Inflammatory macrophage treated with lipopolysaccharide for 4 hours (primary cell): Measurements from ENCODE around the gene CSNK1G3.

Source experiments
- DNase-seq: peaks from one replicate; pipeline ENCODE4 v3.0.0-alpha.2; 2020

The CSNK1G3 gene

DNA sequence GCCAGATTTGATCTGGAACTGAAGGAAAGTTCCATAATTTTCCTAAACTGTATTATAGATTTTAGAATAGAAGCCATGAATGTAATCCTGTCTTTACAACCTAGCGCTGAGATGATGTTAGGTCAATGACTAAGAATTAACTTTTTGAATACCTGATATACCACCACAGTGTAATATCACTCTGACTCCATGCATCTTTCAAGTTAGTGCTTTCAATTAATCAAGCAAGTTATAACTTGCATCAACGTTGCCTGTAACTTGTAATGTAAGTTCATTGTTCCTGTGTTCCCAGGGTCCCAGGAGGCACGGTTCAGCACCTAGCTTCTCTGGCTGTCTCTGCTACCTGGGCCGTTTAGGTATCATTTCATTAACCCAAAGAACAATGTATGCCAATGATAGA is 139.3 kb downstream of the CSNK1G3 start:
- no peak for DNase-seq

DNA sequence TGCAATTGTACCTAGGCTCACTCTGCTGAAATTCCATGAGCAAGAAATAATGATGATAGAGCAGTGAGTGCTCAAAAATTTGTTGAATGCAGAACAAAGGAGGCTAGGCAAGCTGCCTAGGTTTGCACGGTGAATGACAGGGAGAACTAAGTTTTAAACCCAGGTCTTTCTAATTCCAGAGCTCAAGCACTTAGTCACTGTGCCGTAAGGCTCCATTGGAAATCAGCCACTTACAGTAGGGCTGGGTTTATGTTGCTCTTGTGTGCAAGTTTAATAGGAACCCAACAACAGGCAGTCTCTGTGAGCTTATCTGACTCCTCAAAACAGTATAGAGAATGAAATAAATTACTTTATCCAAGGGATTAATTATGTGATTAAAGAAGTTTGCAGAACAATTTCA is 147.0 kb downstream of the CSNK1G3 start:
- DNase-seq, result no peak

DNA sequence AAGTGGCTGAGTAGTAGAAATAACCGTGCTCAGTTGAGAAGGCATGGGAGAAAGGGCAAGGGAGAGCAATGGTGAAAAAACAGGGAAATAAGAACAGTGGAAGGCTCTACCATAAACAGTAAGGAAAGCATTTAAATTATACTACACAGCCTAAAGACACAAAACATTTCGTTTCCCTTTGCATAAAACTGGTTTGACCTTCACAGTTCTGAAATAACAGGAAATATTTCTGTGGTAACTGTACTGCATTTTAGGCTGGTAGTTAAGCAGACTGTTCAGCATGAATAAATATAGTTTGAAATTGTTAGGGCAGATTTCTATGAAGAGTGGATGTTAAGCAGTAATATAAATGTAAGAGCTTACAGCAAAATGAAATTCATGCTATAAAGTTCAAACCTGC is 147.5 kb downstream of the CSNK1G3 start:
- DNase-seq, result no peak

DNA sequence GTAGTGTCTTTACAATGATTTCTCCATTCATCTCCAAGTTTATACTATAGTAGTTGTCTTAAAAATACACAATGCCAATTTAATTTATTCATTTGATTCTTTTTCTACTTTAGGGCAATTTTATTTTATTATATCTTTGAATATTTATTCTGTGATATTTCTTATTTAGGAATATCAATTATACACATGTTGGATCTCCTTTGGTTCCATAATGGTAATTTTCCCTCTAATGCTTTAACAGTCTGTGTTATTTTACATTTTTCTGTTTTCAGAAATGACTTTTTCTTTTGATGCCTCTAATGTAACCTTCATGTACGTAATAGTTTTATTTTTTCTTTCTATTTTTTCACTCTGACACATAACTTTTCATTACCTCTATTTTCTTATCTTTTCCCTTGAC is 153.0 kb downstream of the CSNK1G3 start:
- DNase-seq, result no peak

DNA sequence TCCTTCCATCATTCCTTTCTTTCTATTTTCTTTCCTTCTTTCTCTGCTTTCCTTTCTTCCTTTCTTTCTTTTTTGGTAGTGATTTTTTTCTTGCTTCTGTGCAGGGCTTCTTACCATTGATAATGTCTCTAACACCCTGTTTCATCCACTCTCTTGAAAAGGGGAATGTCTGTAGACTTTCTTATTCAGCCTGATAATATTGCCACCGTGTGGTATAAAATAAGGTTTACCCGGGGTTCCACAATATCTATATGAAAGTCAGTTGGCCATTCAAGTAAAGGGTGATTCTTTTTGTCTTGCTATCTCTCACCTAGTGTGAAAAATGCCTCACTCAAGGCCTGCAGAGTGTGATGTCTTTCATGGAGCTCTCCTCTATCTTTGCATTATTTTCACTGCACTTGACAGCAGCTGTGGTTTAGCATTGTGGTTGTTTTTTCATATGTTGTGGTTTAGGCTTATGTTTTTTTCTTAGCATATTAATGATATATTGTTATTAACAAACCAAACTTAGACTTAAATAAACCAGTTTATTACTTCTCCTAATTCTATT is 153.9 kb downstream of the CSNK1G3 start:
- DNase-seq, result no peak
